IMR-90 (cell line): ENCODE results near the gene SASH1. TPM values are rescaled to one million over a fixed set of nuclear protein-coding genes. Genes with fewer than 3 reads are reported as not detected.

Experiments
- ATAC-seq: fragments of 200-7000 bp; cut with Tn5 transposase; 2 replicates; pipeline ENCODE4 v1.9.1; 2020; ENCODE audit warnings: low read depth, mild to moderate bottlenecking, moderate library complexity
- BruUV-seq: library from RNA; stranded (reverse); fragments of 400-500 nt; replicated peaks from 2 replicates; lab custom pipeline; 2021; lab: Mats Ljungman, UMichigan
- CTCF ChIA-PET: fragments of 300-600 bp; formaldehyde crosslinking; extraction: SDS; loops from one replicate; lab custom pipeline; 2021; ENCODE audit warnings: antibody characterized with exemption; lab: Yijun Ruan, JAX
- POLR2A ChIA-PET: fragments of 300-600 bp; sonication (Branson Sonifier 250); formaldehyde crosslinking; loops from one replicate; lab custom pipeline; 2022; ENCODE audit warnings: antibody characterized with exemption; ENCODE audit not compliant: unreplicated experiment; lab: Charles Lee
- DNase-seq: peaks from one replicate; pipeline ENCODE4 v3.0.0; 2013
- H2AFZ ChIP-seq: replicated peaks from 2 replicates; pipeline ENCODE3; 2013; ENCODE audit warnings: low read length, mild to moderate bottlenecking; ENCODE audit not compliant: poor library complexity
- H2AK5ac ChIP-seq: 2 replicates; pipeline ENCODE4 v1.6.1; 2013; ENCODE audit warnings: low read depth, low read length, inconsistent platforms
- H2AK9ac ChIP-seq: replicated peaks from 2 replicates; pipeline ENCODE3; 2013; ENCODE audit warnings: mild to moderate bottlenecking, low read depth, low read length, moderate library complexity; ENCODE audit not compliant: poor library complexity
- H2BK120ac ChIP-seq: 2 replicates; pipeline ENCODE4 v1.6.1; 2013; ENCODE audit warnings: low read depth, low read length, inconsistent platforms
- H2BK15ac ChIP-seq: 3 replicates; pipeline ENCODE4 v1.6.1; 2013; ENCODE audit warnings: low read depth, low read length, inconsistent platforms
- H2BK20ac ChIP-seq: 2 replicates; pipeline ENCODE4 v1.6.1; 2013; ENCODE audit warnings: low read depth, mild to moderate bottlenecking, inconsistent platforms, low read length, moderate library complexity
- H2BK5ac ChIP-seq: 2 replicates; pipeline ENCODE4 v1.6.1; 2013; ENCODE audit warnings: mild to moderate bottlenecking, low read depth, low read length, inconsistent platforms; ENCODE audit not compliant: poor library complexity, severe bottlenecking
- H3K14ac ChIP-seq: replicated peaks from 2 replicates; pipeline ENCODE4 v1.6.1; 2013; ENCODE audit warnings: low read depth, low read length, inconsistent platforms
- H3K18ac ChIP-seq: 2 replicates; pipeline ENCODE4 v1.6.1; 2013; ENCODE audit warnings: low read depth, low read length, control low read depth
- H3K23ac ChIP-seq: 2 replicates; pipeline ENCODE4 v1.6.1; 2013; ENCODE audit warnings: low read depth, low read length, inconsistent platforms
- H3K27ac ChIP-seq: 2 replicates; pipeline ENCODE4 v1.5.1; 2013; ENCODE audit warnings: mild to moderate bottlenecking, control low read depth, low read length; ENCODE audit not compliant: insufficient read depth
- H3K27me3 ChIP-seq: 2 replicates; pipeline ENCODE4 v1.6.1; 2013; ENCODE audit warnings: low read length; ENCODE audit not compliant: control insufficient read depth, insufficient read depth
- H3K36me3 ChIP-seq: 2 replicates; pipeline ENCODE4 v1.6.1; 2013; ENCODE audit warnings: low read length, mixed read lengths; ENCODE audit not compliant: control insufficient read depth, insufficient read depth
- H3K4ac ChIP-seq: 2 replicates; pipeline ENCODE4 v1.6.1; 2013; ENCODE audit warnings: low read depth, low read length, inconsistent platforms
- H3K4me1 ChIP-seq: 2 replicates; pipeline ENCODE4 v1.6.1; 2013; ENCODE audit warnings: low read length, mixed read lengths; ENCODE audit not compliant: control insufficient read depth, insufficient read depth
- H3K4me2 ChIP-seq: 2 replicates; pipeline ENCODE4 v1.6.1; 2013; ENCODE audit warnings: low read depth, mild to moderate bottlenecking, control low read depth, low read length, moderate library complexity
- H3K4me3 ChIP-seq: 2 replicates; pipeline ENCODE4 v1.5.1; 2013; ENCODE audit warnings: low read depth, mild to moderate bottlenecking, control low read depth, low read length, moderate library complexity; ENCODE audit not compliant: insufficient read depth
- H3K56ac ChIP-seq: 2 replicates; pipeline ENCODE4 v1.6.1; 2013; ENCODE audit warnings: low read length, inconsistent platforms; ENCODE audit not compliant: insufficient read depth; ENCODE audit errors: extremely low read depth
- H3K79me1 ChIP-seq, 2 experiments: 2 replicates each; pipeline ENCODE4 v1.6.1; 2013; ENCODE audit warnings: low read length in 2 of 2, inconsistent platforms in 1 of 2, low read depth in 1 of 2
- H3K9ac ChIP-seq: 2 replicates; pipeline ENCODE4 v1.6.1; 2013; ENCODE audit warnings: low read depth, low read length, control low read depth
- H3K9me1 ChIP-seq: 2 replicates; pipeline ENCODE4 v1.6.1; 2013; ENCODE audit warnings: low read length, inconsistent platforms; ENCODE audit not compliant: insufficient read depth
- H3K9me3 ChIP-seq: 2 replicates; pipeline ENCODE4 v1.6.1; 2013; ENCODE audit warnings: low read length; ENCODE audit not compliant: control insufficient read depth, insufficient read depth
- H4K20me1 ChIP-seq: 2 replicates; pipeline ENCODE4 v1.6.1; 2013; ENCODE audit warnings: low read length, inconsistent platforms; ENCODE audit not compliant: insufficient read depth
- H4K5ac ChIP-seq: 2 replicates; pipeline ENCODE4 v1.6.1; 2013; ENCODE audit warnings: mild to moderate bottlenecking, low read depth, low read length, control low read depth
- H4K8ac ChIP-seq, 2 experiments: 2 replicates each; pipeline ENCODE4 v1.6.1; 2013; ENCODE audit warnings: low read depth in 2 of 2, low read length in 2 of 2, control low read depth in 1 of 2, inconsistent platforms in 1 of 2
- H4K91ac ChIP-seq: 2 replicates; pipeline ENCODE4 v1.6.1; 2013; ENCODE audit warnings: low read depth, low read length, inconsistent platforms; ENCODE audit not compliant: insufficient read depth
- BHLHE40 ChIP-seq: fragments of 150-350 bp; IDR thresholded peaks from 2 replicates; pipeline ENCODE4 v1.6.1; 2016; ENCODE audit warnings: mild to moderate bottlenecking, low read depth, low read length
- CEBPB ChIP-seq: IDR thresholded peaks from 2 replicates; pipeline ENCODE4 v1.6.1; 2012; ENCODE audit warnings: low read depth, low read length, improper control_type of control experiment
- CTCF ChIP-seq: conservative IDR thresholded peaks from 2 replicates; pipeline ENCODE4 v1.5.1; 2012; ENCODE audit warnings: mild to moderate bottlenecking, low read depth, low read length, improper control_type of control experiment
- ELK1 ChIP-seq: fragments of 150-350 bp; IDR thresholded peaks from 2 replicates; pipeline ENCODE4 v1.6.1; 2016; ENCODE audit warnings: low read depth, mild to moderate bottlenecking, low read length, moderate library complexity, borderline replicate concordance
- FOS ChIP-seq: fragments of 150-350 bp; IDR thresholded peaks from 2 replicates; pipeline ENCODE4 v1.6.1; 2016; ENCODE audit warnings: low read depth, low read length
- MAFK ChIP-seq: IDR thresholded peaks from 2 replicates; pipeline ENCODE4 v1.6.1; 2012; ENCODE audit warnings: low read depth, low read length, improper control_type of control experiment
- MAZ ChIP-seq: IDR thresholded peaks from 2 replicates; pipeline ENCODE4 v1.6.1; 2012; ENCODE audit warnings: low read depth, mild to moderate bottlenecking, low read length, improper control_type of control experiment, moderate library complexity, borderline replicate concordance
- MXI1 ChIP-seq: IDR thresholded peaks from 2 replicates; pipeline ENCODE4 v1.6.1; 2012; ENCODE audit warnings: low read depth, mild to moderate bottlenecking, low read length, moderate library complexity, borderline replicate concordance
- NFE2L2 ChIP-seq: fragments of 150-350 bp; IDR thresholded peaks from 2 replicates; pipeline ENCODE4 v1.6.1; 2016; ENCODE audit warnings: low read depth, mild to moderate bottlenecking, low read length
- POLR2A ChIP-seq: IDR thresholded peaks from 2 replicates; pipeline ENCODE4 v1.6.1; 2012; ENCODE audit warnings: mild to moderate bottlenecking, low read depth, low read length
- RFX5 ChIP-seq: IDR thresholded peaks from 2 replicates; pipeline ENCODE4 v1.8.0; 2012; ENCODE audit warnings: low read depth, mild to moderate bottlenecking, low read length, moderate library complexity
- SMC3 ChIP-seq: fragments of 150-350 bp; IDR thresholded peaks from 2 replicates; pipeline ENCODE4 v1.6.1; 2016; ENCODE audit warnings: low read depth, mild to moderate bottlenecking, antibody characterized with exemption, low read length, moderate library complexity
- USF2 ChIP-seq: fragments of 150-350 bp; IDR thresholded peaks from 2 replicates; pipeline ENCODE4 v1.6.1; 2017; ENCODE audit warnings: mild to moderate bottlenecking, antibody characterized with exemption, low read length, low read depth
- WGBS, 2 experiments: methylation state at CpG; one replicate each; pipeline versions ENCODE4 v1.1.5 to v1.1.7; 2013; ENCODE audit warnings: missing lambda C conversion rate in 2 of 2; ENCODE audit not compliant: insufficient read length in 1 of 2; ENCODE audit errors: extremely low coverage in 2 of 2; 5-methylcytosine and 5-hydroxymethylcytosine counted together
- dilution Hi-C: fragments of 300-500 bp; cut with HindIII; formaldehyde crosslinking; loops from one replicate; pipeline ENCODE4 v1.14.3; 2018; ENCODE audit warnings: low sequenced_read_pairs; ENCODE audit not compliant: unreplicated experiment
- in situ Hi-C: fragments of 300-500 bp; cut with MboI; formaldehyde crosslinking; loops from 3 replicates; pipeline ENCODE4 v1.14.3; 2019; ENCODE audit warnings: low sequenced_read_pairs, inconsistent platforms, mixed read lengths
- intact Hi-C: fragments of 100-400 bp; cut with micrococcal nuclease; formaldehyde crosslinking; loops from 2 replicates; pipeline ENCODE4 v1.10.0; 2022
- polyA plus RNA-seq, 3 experiments: library from polyadenylated mRNA; depleted of rRNA; stranded (reverse); fragments of >200 nt; gene quantifications; 2 replicates each; pipeline ENCODE4 v1.2.3, GENCODE V29; 2012; ENCODE audit warnings: low replicate concordance in 1 of 3
- total RNA-seq: library from RNA; depleted of rRNA; stranded (reverse); fragments of >200 nt; gene quantifications from 2 replicates; pipeline ENCODE4 v1.2.3, GENCODE V29; 2012

SASH1 gene
- total and polyA plus RNA-seq, 2 of the 4 experiments (the other 2 are of a cell fraction): 11.6 to 16.5 TPM

- H4K20me1 ChIP-seq: no peaks in the 10 kb centered on the region
- ATAC-seq (no peak), DNase-seq (peak; percentile 22)
- H3K4me2 ChIP-seq: no peak overlapping the region
- H2BK20ac ChIP-seq: no peak overlapping the region
- H3K18ac ChIP-seq: peak overlapping the region; percentile 63; the same call in 1 of the 2 replicates
- H2AFZ ChIP-seq: no peak overlapping the region
- H3K23ac ChIP-seq: no peak overlapping the region
- no peak overlapping the region for H3K9ac ChIP-seq
- no peak for TF ChIP-seq USF2
- TF ChIP-seq MAFK: no peak
- no peak for TF ChIP-seq FOS
- no peak for TF ChIP-seq CEBPB
- no peak for TF ChIP-seq CTCF
- no peak for TF ChIP-seq NFE2L2
- no peak for TF ChIP-seq MXI1
- no peak for TF ChIP-seq POLR2A
- TF ChIP-seq SMC3: no peak
- no peak for TF ChIP-seq ELK1
- TF ChIP-seq RFX5: no peak
- no peak for TF ChIP-seq BHLHE40
- TF ChIP-seq MAZ: no peak
- H3K14ac ChIP-seq: no peak overlapping the region
- H2BK15ac ChIP-seq: no peak overlapping the region
- peaks cover 2% of the 10 kb centered on the region; the same call in 1 of the 2 replicates for H3K4me1 ChIP-seq
- no peak overlapping the region for H3K4me3 ChIP-seq
- no peaks in the 10 kb centered on the region for H3K9me3 ChIP-seq
- in situ Hi-C loops (loop anchor here (5.0 kb wide), 1 partner anchor 295 kb away; no protein-coding TSS in a partner anchor), dilution Hi-C loops (no loop called here), intact Hi-C loops (no loop called here)
- H2BK5ac ChIP-seq: no peak overlapping the region
- no peak overlapping the region; a peak in 1 of 4 replicates for H4K8ac ChIP-seq
- H4K91ac ChIP-seq: no peak overlapping the region
- H3K9me1 ChIP-seq: peaks cover 12% of the 10 kb centered on the region; the same call in 1 of the 2 replicates
- WGBS, 2 experiments: 75% methylated on average over 3 of the region's 12 CpGs; no CpG with 5 or more reads in 1 of the 2 experiments
- H2BK120ac ChIP-seq: no peak overlapping the region
- BruUV-seq: no TSS peak
- peaks cover 13% of the 10 kb centered on the region for H3K36me3 ChIP-seq
- 0 out of 2 replicates have a peak overlapping the region, but pooled peaks have one; percentile 3 for H2AK5ac ChIP-seq
- H4K5ac ChIP-seq: peak overlapping the region; percentile 73
- no peaks in the 10 kb centered on the region for H3K27me3 ChIP-seq
- H3K56ac ChIP-seq: no peak overlapping the region
- no peak overlapping the region for H3K27ac ChIP-seq
- H3K79me1 ChIP-seq: peaks cover 3 to 29% of the 10 kb centered on the region in 2 experiments; a peak in 2 of 4 replicates
- POLR2A ChIA-PET: no interaction called here
- no peak overlapping the region for H2AK9ac ChIP-seq
- CTCF ChIA-PET: no interaction called here
- 0 out of 2 replicates have a peak overlapping the region, but pooled peaks have one; percentile 5 for H3K4ac ChIP-seq
Measured at GRCh38 chr6:148472171-148473105, 129.8 kb downstream of the SASH1 start.
